Ammon's horn (tissue), 1 donor: ENCODE results near the gene PELI2.
A peak's percentile ranks its signal among the peaks of the same experiment; 100 is the strongest.

Experiments
- DNase-seq: peaks from one replicate; pipeline ENCODE4 v3.0.0-alpha.2; 2016; ENCODE audit warnings: low spot score

The PELI2 gene

DNA sequence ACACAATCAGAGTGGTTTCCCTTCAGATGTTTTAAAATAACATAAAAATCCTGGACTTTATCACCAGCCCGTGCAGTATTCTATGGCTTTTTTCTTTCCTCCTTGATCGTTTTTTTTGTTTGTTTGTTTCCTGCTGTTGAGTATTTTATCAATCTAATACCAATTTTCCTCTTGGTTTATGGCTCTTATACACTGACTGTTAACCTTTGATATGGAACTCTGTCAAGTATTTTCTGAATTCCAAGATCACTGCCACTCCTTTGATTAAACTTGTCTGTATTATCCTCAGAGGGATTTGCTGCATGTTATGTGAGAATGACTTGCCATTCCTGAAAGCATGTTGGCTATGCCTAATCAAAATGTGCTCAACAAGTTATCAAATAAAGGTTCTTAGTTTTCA lies 88.4 kb downstream of the PELI2 start:
- DNase-seq, result no peak

DNA sequence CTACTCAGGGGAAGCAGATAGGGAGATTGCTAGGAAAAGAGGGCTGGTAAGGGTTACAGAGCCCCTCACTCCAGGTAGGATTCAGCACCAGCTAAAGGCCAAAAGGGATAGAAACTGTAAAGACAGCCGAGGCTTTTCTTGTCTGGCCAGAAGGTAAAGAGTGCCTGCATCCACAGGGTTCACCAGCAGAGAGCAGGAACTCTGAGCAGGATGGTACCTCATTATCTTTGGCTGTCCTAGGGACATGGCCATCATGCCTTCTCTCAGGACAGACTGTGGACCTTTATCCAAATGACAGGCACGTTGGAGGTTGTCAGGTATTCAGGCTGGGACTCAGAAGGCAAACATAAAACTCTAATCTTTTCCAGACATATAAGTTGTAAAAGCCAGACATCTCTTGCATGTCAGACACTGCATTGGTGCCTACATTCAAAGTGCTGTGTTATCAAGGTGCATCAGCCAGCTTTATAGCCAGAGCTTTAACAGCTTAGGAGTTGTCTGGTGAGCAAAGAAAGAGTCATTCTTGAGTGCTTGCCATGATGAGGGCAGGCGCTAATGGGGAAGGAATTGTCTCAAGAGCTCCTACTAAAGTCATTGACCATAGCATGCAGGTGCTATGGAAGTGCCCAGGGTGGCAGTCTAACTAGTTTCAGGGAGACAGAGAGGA lies 89.5 kb downstream of the PELI2 start:
- DNase-seq, result no peak

DNA sequence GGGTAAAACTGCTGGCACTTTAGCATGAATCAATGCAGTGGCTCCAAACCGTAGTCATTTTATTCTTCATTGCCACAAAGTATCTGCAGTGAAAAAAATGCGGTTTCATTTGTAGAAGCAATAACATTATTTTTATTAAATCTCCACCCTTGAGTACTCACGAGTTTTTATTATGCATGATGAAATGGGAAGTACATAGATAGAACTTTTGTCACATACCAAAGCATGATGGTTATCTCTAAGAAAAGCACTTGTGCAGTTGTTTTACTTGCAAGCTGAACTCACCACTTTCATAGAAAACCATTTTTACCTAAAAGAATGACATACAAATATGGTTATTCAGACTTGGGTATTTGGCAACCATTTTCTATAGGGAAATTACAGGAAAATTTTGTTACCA lies 90.3 kb downstream of the PELI2 start:
- DNase-seq, result no peak

DNA sequence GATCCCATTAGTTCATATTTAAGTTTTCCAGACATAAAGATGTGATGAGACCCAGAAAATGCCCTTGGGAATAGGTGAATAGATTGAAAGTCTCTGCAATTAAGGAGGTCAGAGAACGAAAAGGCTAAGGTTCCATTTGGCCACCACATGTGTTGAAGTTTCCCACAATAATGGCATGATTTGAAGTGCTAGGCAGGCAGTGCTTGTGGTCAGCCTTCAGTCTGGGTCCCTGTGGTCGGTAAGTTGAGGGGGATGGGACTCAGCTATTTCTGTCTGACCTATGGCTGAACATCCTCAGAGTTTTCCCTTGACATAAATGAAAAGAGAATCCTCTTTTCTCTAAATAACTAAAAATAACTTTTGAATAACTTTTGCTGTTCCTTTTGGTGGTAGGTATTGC lies 92.4 kb downstream of the PELI2 start:
- no peak for DNase-seq

DNA sequence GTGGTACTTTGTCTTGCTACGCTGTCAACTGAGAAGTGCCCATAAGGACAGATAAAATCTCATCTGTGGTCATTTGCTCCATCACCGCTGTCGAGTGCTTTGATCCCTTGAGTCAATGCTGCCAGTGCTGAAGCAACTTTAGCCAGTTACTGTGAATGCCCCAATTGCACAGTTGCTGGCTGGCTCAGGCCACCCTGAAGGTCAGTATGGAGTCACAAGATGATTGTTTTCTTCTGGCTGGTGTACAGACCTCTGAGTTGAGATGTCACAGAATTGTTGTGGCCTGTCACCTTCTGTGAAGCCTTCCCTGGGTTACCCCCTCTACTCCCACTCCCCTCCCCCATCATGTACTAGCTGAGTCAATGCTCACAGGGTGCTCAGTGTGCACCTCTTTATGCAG lies 92.9 kb downstream of the PELI2 start:
- DNase-seq, result no peak

DNA sequence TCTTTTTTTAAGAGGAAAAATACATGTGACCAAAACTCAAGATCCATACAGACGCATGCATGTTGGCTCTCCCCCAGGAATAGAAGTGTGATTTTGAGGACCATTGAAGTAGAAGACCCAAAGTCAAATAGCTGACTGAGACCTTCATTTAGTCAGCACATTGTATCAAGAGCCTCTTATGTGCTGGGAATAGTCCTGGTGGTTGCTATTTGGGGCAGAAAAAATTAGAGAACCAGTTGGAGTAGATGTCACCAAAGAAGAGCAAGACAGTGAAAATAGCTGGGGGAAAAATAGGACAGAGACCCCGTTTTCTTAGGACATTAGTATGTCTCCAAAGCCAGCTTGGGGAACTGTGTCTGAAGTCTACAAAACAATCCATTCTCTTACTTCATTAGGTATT lies 93.6 kb downstream of the PELI2 start:
- DNase-seq, result no peak

DNA sequence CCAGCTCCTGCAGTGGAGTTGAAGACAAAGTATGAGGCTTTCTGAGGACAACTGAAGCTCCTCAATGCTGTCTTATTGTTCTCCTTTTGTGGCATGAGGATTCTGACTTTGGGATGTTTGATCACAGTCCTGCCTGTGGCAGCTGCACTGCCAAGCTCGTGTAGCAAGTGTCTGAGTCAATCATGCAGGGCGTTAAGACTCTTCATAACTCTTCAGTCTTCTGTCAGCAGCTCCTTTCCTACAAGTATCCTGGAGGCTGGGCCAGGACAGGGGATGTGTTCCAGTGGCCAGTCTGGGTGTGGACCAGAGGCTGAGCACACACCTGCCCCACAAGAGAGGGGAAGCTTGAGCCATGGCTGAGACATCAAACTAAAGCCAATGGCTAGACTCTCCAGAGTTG lies 94.3 kb downstream of the PELI2 start:
- no peak for DNase-seq

DNA sequence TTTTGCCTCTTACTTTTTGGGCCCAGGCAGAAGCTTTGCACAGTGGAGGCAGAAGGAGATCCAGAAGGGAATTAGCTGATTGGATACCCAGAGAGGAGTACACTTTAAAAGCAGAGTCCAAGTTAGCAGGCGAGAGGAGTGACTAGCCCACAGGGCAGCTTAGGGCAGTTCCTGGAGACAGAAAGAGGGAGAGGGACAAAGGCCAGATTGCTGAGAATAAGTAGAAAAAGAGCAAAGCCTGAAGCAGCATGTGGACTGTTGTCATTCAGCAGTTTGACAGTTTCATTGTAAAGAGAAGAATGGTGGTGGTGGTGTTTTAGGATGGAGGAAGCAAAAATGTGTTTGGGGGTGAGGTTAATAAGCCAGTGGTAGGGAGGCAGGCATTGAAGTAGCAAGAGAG lies 95.1 kb downstream of the PELI2 start:
- DNase-seq, result no peak

DNA sequence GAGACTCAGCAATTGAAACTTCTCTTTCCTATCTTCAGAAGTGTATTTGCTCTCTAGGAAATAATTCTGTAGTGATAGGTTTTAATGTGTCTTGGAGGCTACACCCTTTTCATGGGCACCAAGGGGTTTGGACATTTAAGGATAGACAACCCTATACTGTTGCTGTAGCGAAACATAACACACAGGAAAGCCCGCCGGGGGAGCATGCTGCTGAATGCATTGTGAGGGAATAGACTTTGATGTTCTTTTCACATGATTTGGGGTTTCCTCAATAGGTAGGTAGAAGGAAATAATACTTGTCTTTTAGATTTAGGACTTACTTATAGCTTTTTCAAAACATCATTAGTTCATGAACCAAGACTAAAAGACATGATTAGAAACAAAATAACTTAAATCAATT lies 97.0 kb downstream of the PELI2 start:
- no peak for DNase-seq

DNA sequence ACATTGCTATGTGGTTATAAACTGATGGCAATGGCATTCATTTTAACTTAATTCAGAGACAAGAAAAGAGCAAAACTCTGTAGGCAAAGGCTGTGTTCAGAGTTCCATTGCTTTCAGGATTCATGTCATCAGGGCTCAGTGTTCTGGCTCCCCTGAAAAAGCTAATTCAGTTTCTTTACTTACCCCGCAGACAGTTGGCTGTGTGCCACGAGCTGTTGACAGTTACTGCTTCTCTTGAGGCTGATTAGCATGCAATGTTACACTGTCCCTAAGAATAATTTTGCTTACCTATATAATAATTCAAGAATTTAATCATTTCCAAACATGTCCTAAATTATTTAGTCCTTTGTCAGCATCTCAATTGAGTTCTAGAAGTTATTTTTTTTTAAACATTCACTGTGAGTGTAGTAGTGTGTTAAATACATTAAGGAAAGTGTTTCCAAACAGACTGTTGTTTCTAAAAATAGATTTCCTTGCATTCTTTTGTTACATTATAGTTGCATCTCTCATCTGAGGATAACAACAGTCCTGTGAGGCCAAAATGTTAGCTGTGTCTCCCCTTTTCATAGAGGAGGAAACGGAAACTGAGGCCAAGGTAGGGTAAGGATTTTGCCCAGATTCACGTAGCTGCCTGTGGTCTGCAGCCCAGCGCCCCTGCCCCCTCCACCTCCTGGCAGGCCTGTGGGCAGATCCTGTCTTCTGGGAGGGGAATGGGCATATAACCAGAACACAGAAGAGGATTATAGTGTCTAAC lies 98.6 kb downstream of the PELI2 start:
- DNase-seq, result peak; percentile 84

DNA sequence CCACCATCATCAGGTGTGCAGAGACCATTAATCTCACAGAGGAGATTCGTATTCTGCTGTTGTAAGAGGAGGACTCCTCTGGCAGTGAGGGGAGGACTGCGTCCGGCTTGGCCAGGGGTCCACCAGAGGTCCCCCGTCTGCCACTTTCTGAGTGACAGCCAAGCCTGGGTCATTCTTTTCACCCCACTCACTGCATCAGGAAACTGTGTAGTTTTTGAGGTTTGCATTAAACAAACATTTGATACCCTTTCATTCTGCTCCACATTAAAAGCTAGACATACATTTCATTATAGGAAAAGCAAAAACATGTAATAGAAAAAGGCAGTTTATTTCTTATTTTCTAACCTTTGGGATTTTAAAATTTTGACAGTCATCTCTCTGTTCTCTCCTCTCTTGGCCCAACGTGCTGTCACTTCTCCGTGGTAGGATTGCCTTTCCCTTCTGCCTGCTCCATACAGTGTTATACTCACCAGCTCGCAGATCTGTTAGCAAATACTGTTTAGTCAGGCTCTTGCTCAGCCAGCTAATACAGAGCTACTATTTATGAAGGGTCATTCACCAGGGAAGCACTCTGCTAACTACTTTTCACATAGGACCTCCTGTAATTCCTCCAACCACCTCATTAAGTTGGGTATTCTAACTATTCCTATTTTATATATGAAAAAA lies 99.3 kb downstream of the PELI2 start:
- DNase-seq, result no peak

DNA sequence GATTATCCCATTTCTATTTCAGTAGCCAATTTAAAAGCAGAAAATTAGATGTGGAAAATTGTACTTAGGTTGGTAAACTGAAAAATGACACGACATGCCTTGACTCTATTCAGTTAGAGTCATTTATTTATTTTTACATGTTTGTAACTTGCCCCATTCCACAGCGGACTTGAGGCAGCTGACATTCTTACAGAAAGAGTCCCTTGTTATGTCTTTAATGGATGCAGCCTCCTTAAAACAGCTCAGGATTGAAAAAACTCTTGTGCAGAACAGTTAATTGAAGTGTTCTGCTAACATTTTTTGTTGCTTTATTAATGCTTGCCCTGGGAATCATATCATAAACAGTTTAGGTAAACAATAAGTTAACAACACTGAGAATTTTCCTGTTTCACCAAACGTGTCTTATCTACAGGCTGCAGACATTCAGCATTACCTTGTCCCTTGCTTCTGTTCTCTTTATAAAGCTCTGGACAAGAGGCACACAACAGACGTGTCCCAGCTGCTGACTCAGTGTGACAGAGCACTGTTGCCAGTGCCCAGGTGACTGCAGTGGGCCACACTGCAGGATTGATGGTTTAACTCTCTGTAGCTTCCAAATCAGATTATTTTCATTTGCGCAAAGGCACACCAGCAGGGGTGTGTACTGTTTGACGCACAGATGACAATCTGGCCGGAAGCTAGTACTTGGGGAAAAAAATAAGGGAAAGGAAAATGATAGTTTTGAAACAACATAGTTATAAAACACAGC lies 101.6 kb downstream of the PELI2 start:
- DNase-seq, result no peak

DNA sequence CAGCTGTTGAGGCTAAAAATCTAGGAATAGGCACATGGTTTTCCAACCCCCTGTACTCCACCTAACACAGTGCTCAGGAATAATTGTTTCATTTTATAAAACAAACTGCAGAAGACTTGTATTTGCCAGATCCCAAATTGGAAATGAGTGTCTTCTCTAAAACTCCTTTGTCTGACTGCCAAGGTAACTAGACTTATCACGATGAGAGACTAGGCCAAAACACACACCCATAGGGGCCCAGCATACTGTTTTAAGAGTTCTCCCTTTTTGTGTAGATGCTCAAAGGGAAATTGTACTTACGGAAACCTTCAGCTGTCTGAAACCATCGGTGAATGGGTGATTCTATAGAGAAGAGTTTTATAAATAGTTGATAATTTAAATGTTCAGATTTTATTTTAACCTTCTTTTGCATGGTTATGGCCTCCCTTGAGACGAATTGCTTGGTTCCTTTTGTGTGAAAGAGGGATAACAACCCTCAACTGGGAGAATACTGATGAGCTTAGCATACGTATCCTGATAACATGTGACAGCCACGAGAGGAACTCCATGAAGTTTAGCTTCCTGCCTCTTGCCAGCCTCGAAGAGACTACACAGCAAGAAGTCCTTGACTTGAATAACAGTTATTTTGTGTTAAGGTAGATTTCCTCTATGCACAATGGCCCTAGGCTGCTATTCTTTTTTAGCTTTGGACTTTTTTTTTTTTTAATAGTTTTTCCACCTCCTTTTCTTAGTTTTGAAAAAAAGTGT lies 103.3 kb downstream of the PELI2 start:
- DNase-seq, result no peak

DNA sequence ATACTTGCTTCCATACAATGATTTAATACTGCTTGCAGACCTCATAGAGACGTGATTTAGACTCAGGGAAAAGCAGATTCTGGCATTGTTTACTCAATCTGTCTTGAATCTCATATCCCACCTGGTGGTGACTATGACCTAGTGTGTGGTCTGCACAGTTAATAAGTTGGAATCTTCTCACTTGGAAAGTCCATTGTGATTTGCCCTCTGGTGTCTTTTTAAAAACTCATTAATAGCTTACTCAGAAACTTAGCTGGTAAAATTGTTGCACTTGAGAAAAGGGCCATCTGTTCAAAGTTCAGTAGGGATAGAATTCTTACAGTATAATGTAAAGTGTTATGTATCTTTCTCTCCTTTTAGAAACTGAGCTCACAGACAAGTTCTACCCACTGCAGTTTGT lies 106.0 kb downstream of the PELI2 start:
- no peak for DNase-seq

DNA sequence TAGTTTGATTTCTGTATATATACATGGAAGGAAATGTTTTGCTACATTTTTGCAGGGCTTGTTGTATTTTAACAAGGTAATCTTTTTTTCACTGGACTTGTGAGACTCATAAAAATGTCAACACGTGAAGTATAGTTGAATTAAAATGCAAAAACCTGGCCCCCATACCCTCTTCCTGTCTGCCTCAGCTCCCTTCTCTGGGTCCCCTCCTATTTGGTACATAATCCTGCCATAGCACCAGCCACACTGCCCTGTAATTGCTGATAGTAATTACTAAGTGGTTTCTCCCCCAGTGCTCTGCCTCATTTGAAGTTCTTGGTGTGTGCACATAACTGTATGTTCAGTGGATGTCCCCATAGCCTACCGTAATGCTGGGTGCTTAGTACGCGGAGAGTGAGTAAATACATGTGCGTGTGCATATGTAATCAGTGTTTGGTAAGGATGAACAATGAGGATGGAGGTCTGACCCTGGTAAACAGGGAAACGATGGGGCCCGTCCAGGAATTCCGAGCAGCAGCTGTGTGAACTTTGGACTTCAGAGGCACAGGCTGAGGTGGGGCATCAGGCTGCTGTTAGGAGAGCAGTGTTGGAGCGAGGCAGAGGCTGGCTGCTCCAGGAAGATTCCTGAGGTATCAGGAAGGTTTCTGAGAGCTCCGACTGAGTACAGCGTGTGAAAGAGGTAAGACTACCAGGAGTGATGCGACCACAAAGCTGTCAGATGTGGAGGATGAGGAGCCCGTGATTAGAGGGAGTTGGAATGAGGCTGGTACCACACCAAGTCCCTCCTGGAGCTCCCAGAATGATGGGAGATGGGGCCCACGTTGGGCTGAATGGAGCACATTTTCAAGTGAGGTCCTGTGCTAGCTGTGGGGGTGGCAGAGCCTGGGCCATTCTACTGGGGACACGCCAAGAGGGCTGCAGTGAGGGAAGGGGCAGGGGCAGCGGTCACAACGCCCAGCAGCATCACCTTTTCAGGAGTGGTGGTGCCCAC lies 106.8 kb downstream of the PELI2 start:
- no peak for DNase-seq

DNA sequence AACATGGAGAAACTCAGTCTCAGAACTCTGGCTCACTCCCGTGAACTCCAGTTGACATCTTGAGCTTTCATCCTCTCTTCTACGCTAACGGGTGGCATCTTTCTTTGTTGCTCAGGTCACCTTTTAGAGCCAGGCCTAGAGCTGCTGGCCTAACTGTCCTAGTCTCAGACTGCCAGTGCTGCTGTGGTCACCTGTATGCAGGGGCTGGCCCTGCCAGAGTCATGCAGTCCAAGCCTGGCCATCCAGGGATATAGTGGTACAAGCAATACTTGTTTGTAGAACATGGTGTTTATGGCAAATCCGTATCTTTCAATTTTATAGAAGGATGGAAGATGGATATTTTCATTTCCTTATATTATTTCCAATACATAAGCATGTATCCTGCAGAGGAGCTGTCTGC lies 117.2 kb downstream of the PELI2 start:
- no peak for DNase-seq

DNA sequence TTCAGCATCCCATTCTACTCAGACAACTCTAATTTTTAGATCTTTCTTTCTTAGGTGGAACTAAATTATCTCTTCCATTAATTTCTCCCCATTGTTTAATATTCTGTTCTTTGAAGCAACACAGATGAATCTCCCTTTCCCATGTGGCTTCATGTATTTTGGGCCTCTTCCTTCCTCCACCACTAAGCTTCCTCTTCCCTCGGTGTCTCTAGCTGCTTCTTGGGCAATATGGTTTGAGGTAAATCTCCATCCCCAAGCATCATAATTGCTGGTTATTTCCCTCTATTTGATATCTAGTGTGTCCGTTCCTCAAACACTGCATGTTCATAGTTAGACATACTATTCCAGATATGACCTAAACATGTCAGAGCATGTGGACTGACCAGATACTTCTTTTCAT lies 119.2 kb downstream of the PELI2 start:
- no peak for DNase-seq

DNA sequence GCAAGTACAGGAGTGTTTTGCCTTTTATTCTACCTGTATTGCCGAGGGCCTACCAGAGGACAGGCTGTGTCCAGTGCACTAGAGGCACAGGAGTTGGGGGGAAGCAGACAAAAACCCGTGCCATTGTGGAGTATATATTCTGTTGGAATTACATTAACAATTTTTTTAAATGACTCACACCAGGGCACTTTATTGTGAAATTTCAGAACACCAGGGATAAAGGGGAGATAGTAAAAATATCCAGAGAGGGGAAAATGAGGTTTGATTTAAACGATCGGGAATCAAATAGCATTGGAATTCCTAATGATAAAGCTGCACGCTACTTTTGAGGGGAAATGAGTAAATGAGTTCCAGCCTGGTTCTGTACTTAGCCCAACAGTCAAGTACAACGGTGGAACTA lies 123.2 kb downstream of the PELI2 start:
- DNase-seq, result no peak

DNA sequence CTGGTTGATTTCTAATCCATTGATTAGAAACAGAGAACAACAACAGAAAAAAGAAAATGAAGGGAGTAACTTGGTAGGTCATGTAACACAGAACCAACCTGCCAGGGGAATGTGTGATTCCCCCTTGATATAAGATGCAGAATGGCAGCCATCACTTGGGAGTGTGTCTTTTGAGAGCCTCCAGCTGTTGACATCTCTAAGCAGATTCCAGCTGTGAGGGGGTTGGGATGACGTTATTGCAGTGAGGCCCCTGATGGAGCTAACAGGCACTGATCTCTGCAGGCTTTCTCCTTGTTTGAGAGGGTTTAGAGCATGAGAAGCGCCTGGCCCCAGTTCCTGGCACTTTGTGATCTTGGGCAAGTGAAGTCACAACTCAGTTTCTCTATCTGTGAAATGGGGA lies 124.9 kb downstream of the PELI2 start:
- no peak for DNase-seq

DNA sequence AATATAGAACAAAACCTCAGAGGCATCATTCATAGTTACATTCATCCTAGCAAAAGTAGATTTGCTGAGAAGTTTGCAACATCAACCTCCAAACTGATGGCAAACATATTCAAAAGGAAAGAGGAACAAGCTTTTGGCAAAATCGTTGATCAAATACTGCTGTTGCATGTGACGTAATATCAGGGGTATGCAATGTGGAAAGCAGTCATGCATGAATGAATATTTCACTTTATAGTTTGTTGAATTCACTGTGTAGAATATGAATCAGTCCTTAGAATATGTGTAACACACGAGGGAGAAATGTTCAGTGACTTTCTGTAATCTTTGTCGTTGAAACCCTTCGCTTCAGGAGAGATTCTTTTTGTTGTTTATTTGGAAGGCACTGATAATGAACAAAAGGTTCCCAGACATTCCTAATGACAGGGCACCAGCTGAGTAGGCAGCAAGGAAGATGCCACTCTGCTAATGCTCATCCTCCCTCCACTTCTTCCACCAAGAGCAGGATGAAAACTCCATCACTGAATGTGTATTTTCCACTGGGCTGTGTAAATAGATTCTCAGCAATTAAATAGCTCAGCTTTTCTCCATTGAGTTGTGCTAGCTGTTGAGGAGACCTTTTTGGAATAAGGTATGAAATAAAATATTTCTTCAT lies 126.1 kb downstream of the PELI2 start:
- DNase-seq, result no peak
